HG03378 (cell line): ENCODE results near the gene SLBP.
"Not testable (repeated sequence)": the region's sequence is repeated elsewhere in the genome, so short reads cannot be mapped to it uniquely, and the experiment has no call there.

ENCODE experiments used
- ATAC-seq: cut with Tn5 transposase; IDR thresholded peaks from one replicate; pipeline ENCODE4 v1.9.1; 2021; ENCODE audit warnings: mild to moderate bottlenecking, moderate library complexity; ENCODE audit not compliant: unreplicated experiment

The SLBP gene

GRCh38 chr4:1683261-1683735 lies 28.8 kb downstream of the SLBP start:
- ATAC-seq = no peak

- ATAC-seq = no peak
Measured at GRCh38 chr4:1682860-1683259, 29.3 kb downstream of the SLBP start.

- no peak for ATAC-seq
Measured at GRCh38 chr4:1678244-1678643, 33.9 kb downstream of the SLBP start.

GRCh38 chr4:1676605-1677525 lies 35.3 kb downstream of the SLBP start:
- no peak for ATAC-seq

GRCh38 chr4:1675802-1676137 lies 36.3 kb downstream of the SLBP start:
- no peak for ATAC-seq

GRCh38 chr4:1675136-1675801 lies 36.9 kb downstream of the SLBP start:
- ATAC-seq = no peak

- ATAC-seq = no peak
Measured at GRCh38 chr4:1674682-1675081, 37.4 kb downstream of the SLBP start.

GRCh38 chr4:1673671-1674070 lies 38.4 kb downstream of the SLBP start:
- no peak for ATAC-seq

GRCh38 chr4:1671011-1671410 lies 41.1 kb downstream of the SLBP start:
- not testable (repeated sequence) for ATAC-seq

GRCh38 chr4:1670279-1670678 lies 41.8 kb downstream of the SLBP start:
- ATAC-seq = no peak

- ATAC-seq = no peak
Measured at GRCh38 chr4:1669850-1670249, 42.3 kb downstream of the SLBP start.

- ATAC-seq = no peak
Measured at GRCh38 chr4:1669270-1669669, 42.8 kb downstream of the SLBP start.

GRCh38 chr4:1668488-1668840 lies 43.7 kb downstream of the SLBP start:
- ATAC-seq = no peak

GRCh38 chr4:1667273-1667672 lies 44.8 kb downstream of the SLBP start:
- no peak for ATAC-seq

GRCh38 chr4:1666391-1666790 lies 45.7 kb downstream of the SLBP start:
- ATAC-seq = no peak

GRCh38 chr4:1664141-1664540 lies 48.0 kb downstream of the SLBP start:
- ATAC-seq = no peak

GRCh38 chr4:1663549-1663948 lies 48.6 kb downstream of the SLBP start:
- ATAC-seq = no peak

- no peak for ATAC-seq
Measured at GRCh38 chr4:1661695-1662094, 50.4 kb downstream of the SLBP start.

GRCh38 chr4:1660948-1661677 lies 51.0 kb downstream of the SLBP start:
- no peak for ATAC-seq

GRCh38 chr4:1659104-1660043 lies 52.7 kb downstream of the SLBP start:
- ATAC-seq = no peak

- ATAC-seq = no peak
Measured at GRCh38 chr4:1658581-1658980, 53.5 kb downstream of the SLBP start.
